NCI-H748 (cell line): ENCODE measurements around the gene THBD.
"Not testable (repeated sequence)": the region's sequence is repeated elsewhere in the genome, so short reads cannot be mapped to it uniquely, and the experiment has no call there.

Source experiments
- DNase-seq: peaks from one replicate; lab custom pipeline; 2025; ENCODE audit not compliant: unreplicated experiment; lab: John Stamatoyannopoulos, UW

Gene THBD

GRCh38 chr20:23036371-23036770, 13.1 kb downstream of the THBD start:
- DNase-seq = no peak

GRCh38 chr20:23035731-23036130, 13.7 kb downstream of the THBD start:
- no peak for DNase-seq

GRCh38 chr20:23034721-23035671, 14.5 kb downstream of the THBD start, which contains the start of gene SSTR4:
Gene SSTR4 (plus strand): TSS chr20:23035312. CDS start chr20:23035484, 172 bp downstream.
- peak; percentile 62 for DNase-seq

GRCh38 chr20:23033918-23034317, 15.6 kb downstream of the THBD start:
- DNase-seq = no peak

GRCh38 chr20:23032750-23033078, 16.8 kb downstream of the THBD start:
- no peak for DNase-seq

DNA sequence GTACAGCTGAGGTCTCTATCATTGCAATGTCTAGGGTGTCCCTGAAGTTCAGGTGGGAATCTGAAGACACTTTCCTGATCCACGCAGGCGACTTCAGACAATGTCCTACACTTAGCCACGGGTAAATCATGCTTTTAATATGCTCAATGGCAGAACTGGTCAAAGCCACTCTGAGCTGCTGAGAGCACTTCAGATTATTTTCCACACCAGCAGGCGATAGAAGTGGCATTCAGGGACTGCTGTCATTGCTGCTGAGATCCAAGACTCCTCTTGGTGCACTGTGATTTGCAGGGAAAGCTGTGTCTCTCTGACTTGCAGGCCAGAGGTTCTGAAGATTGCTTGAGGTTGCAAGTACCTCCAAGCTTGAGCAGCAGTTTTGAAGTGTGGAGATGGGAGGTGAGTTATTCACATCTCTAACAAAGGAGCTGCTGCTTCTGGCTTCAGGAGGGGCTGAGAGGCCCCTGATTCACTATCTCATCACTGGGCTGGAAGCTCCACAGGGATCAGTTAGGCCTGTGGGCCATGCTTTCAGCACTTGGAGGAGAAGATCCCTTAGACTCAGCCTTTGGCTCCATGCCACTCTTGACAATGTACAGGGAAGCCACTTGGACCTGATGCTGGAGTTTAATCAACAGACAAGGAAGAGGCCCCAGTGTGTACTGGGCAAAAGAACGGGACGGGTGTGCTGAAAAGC, 17.3 kb downstream of the THBD start:
- DNase-seq = no peak

DNA sequence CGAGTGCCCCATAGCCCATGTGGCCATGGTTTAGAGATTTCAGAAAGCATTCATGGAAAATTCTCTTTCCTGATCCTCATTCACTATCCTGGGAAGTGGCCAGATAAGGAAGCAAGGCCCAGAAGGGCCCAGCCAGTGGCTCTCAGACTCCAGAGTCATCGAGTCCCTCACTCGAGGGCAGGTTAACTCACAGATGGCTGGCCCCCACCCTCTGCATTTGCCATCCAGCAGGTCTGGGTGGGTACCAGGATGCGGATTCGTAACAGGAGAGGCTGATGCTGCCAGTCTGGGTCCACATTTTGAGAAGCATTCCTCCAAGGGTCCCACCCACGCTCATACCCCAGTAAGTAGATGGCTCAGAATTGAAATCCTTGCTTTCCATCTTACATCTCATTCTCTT, 18.1 kb downstream of the THBD start:
- DNase-seq = no peak

GRCh38 chr20:23029324-23029723, 20.1 kb downstream of the THBD start:
- no peak for DNase-seq

DNA sequence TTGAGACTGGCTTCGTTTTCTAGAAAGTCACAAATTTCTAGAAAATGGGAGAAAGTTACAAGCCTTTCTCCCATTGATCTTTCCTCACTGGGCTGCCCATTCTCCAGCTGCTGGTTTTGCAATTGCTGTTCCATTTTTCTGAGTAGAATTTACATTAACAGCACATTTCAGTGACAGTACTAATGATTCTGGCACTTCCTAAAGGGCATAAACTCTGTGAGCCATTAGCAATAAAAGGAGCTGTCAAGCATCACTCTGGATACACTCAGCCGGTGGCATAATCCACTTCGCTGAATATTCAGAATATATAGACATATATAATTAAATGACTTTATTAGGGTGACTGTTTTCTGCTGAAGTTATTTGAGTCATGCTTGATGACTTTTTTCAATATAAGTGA, 21.1 kb downstream of the THBD start:
- DNase-seq = no peak

DNA sequence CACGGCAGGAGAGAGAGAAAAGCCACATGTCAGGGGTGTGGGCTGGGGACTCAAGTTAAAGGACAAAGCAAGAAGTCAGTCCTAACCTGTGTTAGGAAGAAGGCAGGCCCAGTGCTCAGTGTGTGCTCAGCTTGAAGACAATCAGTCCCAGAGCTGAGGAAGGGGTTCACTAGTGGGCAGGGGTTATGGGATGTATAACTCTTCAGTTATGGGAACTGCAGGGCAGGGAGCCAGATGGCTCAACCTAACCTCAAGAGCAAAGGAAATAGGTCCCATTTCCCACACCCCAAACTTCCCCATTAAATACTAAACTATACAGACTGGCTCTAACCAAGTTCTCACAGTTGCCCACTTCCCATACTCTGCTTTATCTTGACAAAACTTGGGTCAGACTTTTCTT, 21.8 kb downstream of the THBD start:
- no peak for DNase-seq

DNA sequence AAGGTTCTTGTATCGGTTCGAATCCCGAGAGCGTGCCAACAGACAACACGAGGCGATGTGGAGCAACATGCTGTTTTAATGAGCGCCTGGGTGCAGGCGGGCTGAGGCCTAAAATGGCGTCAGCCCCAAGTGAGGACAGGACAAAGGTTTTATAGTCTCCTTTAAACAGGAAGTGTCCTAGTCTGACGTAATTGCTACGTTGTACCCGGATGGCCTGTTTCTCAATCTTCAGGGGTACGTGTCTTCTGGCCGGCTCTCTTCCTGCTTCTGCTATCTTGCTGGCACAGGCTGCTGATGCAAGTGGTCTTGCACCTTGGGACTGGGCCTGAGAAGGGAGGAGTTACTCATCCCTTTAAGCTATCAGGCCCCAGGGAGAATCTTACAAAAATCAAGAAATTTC, 24.0 kb downstream of the THBD start:
- not testable (repeated sequence) for DNase-seq

GRCh38 chr20:23024701-23025100, 24.8 kb downstream of the THBD start:
- no peak for DNase-seq

GRCh38 chr20:23023621-23024177, 25.8 kb downstream of the THBD start:
- no peak for DNase-seq

GRCh38 chr20:23022849-23023248, 26.6 kb downstream of the THBD start:
- DNase-seq = no peak

- no peak for DNase-seq
Measured at GRCh38 chr20:23021951-23022350, 27.5 kb downstream of the THBD start.

- DNase-seq = peak; percentile 42
Measured at GRCh38 chr20:23021541-23021940, 27.9 kb downstream of the THBD start.

DNA sequence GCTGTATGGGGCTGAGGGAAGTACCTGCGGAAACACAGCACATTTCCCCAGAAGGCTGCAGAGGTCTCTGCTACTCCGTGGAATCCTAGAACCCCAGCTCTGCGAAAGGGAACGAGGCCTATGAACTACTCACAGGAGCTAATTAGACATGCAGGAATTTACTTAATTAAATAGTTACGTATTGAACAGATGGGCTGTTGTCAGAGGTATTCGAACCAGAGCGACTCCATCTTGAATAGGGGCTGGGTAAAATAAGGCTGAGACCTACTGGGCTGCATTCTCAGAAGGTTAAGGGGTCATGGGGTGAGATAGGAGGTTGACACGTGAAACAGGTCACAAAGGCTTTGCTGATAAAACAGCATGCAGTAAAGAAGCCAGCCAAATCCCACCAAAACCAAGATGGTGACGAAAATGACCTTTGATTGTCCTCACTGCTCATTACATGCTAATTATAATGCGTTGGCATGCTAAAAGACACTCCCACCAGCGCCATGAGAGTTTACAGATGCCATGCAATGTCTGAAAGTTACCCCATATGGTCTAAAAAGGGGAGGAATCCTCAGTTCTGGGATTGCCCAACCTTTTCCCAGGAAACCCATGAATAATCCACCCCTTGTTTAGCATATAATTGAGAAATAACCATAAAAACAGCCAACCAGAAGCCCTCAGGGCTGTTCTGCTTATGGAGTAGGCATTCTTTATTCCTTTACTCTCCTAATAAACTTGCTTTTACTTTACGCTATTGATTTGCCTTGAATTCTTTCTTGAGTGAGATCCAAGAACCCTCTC, 29.0 kb downstream of the THBD start:
- no peak for DNase-seq

- DNase-seq = no peak
Measured at GRCh38 chr20:23019403-23019802, 30.1 kb downstream of the THBD start.

DNA sequence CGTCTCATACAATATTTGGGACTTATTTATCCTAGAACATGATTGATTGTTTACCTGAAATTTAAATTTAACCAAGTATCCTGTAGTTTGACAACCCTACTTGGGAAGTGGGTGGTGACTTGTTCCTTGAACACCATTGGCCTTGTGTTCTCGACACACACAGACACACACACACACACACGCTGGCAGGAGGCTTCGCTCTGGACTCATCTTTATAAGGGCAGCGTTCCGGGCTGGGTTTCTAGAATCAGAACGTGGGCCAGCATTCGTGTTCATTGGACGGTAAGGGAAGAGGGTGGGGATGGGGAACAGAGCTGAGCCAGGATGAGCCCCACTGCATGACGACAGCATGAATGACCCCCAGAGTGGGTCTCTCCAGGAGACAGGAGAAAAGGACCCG, 30.5 kb downstream of the THBD start:
- DNase-seq = no peak

DNA sequence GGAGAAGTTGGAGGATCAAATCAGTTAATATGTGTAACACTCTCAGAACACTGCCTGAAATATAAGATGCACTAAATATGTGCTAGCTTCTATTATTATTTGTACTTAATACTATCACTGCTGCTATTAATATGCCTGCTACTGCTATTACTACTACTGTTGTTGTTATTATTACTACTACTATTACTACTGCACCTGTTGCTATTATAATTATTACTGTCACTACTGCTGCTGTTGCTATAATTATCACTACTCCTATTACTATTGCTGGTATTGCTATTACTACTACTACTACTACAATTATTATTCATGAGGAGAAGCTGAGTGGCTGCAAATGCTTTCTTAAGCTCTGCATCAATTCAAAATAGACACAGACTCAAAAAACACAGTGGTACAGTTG, 31.0 kb downstream of the THBD start:
- no peak for DNase-seq

DNA sequence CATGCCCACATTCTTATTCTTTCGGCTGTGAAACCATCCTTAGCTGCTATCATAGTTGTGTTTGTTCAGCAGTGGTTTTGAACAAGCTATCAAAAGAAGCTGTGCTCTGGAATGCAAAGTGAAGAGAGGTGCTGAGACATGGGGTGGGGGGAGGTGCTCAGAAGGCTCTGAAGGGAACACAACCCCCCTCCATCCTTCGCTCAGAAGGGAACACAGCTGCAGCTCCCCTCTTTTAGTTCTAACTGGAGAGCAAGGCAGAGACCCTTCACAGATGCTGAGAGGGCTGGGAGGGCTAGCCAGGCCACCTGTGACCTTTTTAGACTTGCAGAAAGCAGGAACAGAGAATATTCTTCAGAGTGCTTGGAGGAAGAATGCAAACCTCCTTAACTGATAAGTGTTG, 32.0 kb downstream of the THBD start:
- DNase-seq = no peak
